GM19324 (cell line): ENCODE measurements around the gene ABI3BP.

Experiments used
- ATAC-seq: cut with Tn5 transposase; IDR thresholded peaks from one replicate; pipeline ENCODE4 v1.9.1; 2021; ENCODE audit warnings: mild to moderate bottlenecking, moderate library complexity; ENCODE audit not compliant: unreplicated experiment, low FRiP score

Gene ABI3BP

DNA sequence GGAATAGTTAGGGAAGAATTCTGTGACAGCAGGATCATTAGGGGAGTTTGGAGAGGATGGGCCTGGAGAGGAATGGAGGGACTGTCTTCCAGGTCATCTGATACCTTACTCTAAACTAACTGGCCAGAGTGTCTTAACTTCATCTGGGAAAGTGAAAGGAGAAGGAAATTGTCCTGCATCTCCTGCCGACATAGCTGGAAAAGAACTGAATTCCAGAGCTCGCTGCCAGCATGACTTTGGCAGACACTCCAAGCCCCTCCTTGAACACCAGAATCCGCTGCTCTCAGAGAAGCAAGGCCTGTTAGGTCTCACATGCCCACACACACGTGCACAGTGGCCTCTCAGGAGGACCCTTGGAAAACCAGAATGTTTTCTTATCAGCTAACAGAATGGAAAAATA is 10.5 kb downstream of the ABI3BP start:
- ATAC-seq, result no peak

- ATAC-seq, result no peak
These were observed 11.9 kb downstream of the ABI3BP start for GRCh38 chr3:100981164-100981911.

- no peak for ATAC-seq
These were observed 15.1 kb downstream of the ABI3BP start for GRCh38 chr3:100978011-100978659.

DNA sequence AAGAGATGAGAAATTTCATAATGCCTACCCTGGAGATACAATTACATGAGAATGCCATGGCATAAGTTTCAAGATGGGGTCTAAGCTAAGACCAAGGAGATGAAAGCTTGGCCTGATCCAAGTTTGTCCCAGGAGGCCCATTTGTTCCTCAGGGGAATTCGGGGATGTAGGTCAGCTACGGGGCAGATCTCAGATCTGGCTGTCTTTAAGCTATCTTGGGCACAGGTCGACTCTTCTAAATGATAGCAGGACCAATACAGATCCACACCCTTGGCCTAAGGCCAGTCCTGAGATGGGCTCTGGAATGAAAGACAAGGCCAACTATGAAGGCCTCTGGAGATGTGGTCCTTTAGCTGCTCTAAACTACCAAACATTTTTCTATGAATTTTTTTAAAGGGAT is 16.6 kb downstream of the ABI3BP start:
- ATAC-seq, result no peak

DNA sequence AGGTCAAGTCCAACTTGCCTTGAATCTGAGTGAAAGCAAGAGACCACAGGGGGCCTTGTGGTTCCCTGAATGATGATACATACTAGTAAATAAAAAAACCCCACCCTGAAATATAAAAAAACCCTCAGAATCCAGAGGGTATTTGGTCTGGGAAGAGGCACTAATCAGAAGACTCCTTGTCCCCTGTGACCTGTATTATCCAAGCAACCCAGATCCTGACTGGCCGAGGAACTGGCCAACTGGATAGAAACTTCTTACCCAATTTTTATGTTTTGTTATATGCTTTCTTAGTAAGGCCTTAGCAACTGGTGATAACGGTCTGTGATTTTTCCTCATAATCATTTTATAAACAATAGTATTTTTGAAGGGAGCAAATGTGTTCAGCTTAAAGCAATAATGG is 17.5 kb downstream of the ABI3BP start:
- ATAC-seq, result no peak

DNA sequence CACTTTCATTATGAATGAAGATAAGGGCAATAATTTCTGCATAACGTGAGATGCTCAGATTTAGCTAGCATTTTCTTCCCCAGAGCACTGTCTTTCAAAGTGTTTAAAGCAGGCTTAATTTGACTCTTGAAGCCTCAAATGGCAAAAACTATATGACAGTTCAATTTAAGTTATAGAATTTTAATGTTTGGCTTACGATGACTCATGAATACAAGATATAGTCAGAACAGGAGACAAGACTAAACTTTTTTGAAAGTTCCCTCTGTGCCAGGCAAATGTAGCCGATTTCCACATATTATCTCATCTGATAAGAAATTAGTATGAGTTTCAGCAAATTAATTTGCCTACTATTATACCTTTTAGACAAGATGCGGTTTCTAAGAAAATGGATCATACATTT is 19.6 kb downstream of the ABI3BP start:
- no peak for ATAC-seq

DNA sequence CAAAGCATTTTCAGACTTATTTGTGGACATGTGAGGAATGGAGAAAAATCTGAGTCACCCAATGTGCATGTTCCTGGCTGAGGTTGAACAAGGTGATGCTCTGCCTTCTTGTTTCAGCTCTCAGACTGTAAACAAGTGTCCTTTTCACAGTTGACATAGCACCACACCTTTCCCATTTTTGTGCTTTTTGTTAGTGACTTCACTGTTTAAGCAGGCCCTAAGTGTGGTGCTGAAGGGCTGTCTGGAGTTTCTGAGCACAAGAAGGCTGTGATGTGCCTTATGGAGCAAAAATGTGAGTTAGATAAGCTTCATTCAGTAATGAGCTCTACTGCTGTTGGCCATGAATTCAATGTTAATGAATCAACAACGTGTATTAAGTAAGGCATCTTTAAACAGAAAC is 20.4 kb downstream of the ABI3BP start:
- ATAC-seq, result no peak

DNA sequence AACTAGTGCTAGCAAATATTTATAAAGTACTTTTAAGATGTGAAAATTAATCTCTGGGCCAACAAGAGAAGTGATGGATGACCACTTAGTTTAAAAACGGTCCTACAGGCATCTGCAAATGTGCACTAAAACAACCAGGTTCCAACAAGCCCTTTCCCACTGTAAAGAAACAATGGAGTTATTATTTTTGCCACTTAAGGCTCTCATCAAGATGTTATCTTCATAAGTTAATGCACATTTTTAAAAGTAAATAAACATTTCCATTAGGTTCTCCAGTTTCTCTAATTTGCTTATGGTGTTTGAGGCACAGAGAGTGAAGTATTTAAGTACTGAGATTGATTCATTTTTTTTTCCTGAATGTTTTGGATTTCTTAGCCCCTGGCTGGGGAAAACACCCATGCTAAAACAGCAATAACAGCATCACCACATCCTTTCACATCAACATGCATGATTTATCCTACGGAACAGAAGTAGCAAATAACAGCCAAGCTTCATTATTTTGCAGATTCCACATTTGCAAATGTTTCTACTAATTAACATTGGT is 20.8 kb downstream of the ABI3BP start:
- no peak for ATAC-seq

DNA sequence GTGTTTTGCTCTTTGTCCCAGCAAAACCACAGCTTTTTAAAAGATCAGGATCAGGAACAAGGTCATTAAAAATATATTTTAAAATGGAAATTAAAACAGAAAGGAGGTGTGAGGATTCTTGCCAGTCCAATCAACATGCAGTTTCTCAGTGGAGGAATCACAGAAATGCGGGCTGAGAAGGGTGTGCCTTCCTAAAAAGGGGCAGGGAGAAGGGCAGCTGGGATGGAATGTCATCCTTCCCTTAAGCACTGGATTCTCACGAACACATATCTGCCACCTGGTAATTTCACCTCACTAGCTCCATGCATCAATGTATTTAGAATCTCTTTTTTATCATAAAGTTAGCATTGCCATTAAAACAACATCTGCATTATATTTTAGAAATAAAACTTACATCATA is 21.4 kb downstream of the ABI3BP start:
- no peak for ATAC-seq

- ATAC-seq, result no peak
These were observed 22.7 kb downstream of the ABI3BP start for GRCh38 chr3:100970477-100970990.

DNA sequence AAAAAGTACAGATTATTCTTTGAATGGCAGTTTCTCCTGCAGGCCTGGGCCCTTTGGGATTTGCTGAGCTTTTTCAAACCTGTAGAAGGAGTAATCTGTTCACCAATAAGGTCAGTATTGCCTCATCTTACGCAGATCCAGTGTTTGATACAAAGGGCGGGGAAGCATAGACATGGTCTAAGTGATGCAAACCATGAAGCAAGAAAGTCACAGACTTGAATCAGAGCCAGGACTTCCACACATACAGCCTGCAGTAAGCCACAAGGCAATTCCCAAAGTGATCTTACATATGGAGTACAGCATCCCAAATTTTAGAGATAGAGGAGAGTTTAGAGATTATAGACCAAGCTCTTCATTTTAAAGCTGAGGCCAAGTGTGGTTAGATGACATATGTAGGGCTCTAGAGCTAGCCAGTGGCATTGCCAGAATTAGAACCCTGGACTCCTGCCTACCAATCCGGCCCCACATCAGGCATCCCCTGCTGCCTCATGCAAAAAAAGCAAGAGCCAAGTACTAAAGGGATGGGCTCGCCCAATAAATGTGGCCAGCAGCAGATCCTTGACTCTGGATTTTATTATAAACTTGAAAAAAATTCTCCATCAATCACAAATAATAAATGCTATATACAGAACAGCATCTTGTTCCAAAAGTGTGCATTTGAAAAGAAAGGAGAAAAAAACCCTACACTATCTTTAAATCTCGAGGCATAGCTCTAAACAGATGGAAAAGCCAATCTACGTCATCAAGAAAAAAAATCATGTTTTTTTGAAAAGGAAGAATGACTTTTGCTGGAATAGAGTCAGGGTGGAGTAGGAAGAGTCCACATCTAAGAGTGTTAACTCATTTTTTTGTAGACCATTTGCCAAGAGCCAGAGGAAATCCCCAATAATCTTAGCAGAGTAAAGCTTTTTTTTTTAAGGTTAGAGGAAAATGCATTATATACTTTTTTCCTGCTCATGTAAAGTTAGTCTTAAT is 24.0 kb downstream of the ABI3BP start:
- no peak for ATAC-seq

DNA sequence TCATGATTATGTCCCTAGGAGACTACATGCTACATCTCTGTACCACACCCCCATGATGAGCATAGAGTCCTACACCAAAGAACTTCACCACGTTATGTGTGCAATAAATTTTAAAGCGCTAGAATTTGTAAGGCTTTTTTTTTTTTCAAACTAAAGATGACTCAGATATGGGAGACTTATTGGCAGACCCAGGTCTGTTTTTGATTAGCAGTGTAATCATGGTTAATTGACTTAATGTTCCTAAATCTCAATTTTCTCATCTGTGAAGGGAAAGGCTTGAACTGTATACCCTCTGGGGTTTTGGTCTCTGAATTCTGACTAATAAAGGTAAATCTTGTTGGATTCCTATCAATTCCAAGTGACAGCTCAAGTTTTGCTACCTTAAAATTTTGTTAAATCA is 26.4 kb downstream of the ABI3BP start:
- no peak for ATAC-seq

DNA sequence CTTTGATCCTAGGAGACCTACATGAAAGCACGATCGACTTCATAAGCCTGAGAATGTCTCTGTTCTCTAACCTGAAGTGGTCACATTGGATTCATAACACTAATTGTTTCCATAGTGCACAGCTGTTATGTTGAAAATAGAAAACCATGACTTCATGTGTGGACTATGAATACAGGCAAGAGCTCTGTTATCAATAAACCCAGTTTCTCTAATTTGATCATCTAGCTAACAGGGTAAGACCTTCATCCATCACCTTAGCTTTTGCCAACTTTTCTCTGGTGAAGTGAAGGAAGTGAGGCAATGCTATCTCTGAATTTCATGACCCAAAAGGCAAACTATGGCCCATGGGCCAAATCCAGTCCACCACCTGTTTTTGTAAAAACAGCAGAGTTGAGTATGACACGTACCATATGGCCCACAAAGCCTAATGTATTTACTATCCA is 27.2 kb downstream of the ABI3BP start:
- ATAC-seq, result no peak

GRCh38 chr3:100963041-100963440 is 30.2 kb downstream of the ABI3BP start:
- ATAC-seq, result no peak

DNA sequence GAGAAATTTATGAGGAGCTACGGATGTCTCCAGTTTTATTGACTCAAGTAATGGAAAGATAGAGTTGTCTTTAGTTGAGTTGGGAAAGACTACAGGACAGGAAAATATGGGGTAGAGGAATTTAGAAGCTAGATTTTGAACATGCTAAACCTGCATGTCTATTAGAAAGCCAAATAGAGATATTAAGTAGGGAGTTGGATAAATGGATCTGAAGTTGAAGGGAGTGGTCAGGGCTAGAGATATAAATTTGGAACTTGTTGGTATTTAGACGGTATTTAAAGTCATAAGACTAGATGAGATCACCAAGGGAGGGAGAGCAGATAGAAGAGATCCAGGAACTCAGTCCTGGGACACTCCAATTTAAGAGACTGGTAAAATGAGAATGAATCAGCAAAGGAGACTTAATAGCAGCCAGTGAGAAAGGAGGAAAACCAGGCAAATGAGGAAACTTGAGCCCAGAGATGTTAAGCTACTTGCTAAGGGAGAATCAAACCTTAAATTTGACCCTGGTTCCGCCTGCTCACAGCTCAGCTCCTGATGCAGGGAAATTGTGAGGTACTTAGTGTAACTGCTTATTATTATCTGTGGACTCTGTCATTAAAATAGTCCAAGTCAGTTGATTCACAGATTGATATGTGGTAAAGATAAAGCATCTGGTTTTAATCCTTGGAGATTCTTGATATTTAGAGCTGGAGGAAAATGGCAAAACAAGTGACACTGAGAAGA is 35.8 kb downstream of the ABI3BP start:
- no peak for ATAC-seq

GRCh38 chr3:100956276-100956675 is 36.9 kb downstream of the ABI3BP start:
- ATAC-seq, result no peak

DNA sequence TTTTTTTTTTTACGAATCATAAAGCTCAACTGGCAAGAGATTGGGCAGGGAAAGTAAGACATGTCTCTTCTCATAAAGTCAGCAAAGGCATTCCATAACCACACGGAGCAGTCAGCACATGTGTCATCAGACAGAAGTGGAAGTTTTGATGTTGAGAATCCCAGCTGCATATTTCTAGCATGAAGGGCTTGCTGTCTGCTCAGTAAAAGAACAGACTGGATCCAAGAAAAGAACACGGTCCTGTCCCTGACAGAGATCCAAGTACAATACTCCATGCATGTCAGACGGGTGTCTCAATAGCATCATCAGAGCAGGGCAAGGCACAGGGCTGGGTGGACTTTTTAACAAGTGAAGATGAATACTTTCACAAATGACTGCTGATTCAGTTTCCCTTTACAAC is 38.2 kb downstream of the ABI3BP start:
- no peak for ATAC-seq

DNA sequence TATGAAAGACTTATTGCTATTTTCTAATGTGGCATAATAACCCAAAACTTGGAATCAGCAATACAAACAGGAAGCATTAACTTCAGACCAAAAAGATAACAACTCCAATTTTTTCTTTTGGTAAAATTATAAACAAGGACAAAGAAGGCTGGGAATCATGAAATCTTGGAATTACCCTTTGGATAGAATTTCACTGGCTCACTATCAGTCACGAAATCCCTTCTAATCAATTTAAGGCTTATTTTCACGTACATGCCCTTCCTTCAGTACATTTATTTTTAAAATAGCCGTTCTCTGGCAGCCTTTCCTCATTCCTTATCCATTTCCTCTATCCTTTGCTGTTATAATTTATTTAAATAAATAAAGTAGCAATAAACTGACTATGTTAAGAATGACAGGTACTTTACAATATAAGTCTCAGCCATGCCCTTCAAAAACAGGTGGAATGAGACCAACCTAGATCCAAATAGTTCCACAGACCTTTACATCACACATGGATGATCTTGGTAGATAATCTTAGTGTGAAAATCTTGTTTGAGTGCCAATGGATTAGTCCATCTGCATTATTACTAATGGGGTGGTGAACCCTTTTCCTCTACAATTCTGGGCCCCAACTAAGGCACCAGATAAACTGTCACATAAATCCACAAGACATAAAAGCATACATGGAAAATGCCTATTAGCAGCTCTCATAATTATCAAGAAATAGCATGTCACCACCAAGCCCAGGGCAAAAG is 38.9 kb downstream of the ABI3BP start:
- ATAC-seq, result no peak

GRCh38 chr3:100953103-100953502 is 40.1 kb downstream of the ABI3BP start:
- no peak for ATAC-seq
